A549 treated with Hydrocortisone at 1 μM for 4 hours (cell line): ENCODE data around the gene STON1. TPM values are rescaled to one million over a fixed set of nuclear protein-coding genes. Genes with fewer than 3 reads are reported as not detected.

Experiments
- total RNA-seq: library from RNA; stranded (reverse); fragments of 200-300 nt; extraction: Qiagen RNA extraction; gene quantifications from 5 replicates; pipeline ENCODE4 v1.2.3, GENCODE V29; 2022

Gene STON1, protein sequence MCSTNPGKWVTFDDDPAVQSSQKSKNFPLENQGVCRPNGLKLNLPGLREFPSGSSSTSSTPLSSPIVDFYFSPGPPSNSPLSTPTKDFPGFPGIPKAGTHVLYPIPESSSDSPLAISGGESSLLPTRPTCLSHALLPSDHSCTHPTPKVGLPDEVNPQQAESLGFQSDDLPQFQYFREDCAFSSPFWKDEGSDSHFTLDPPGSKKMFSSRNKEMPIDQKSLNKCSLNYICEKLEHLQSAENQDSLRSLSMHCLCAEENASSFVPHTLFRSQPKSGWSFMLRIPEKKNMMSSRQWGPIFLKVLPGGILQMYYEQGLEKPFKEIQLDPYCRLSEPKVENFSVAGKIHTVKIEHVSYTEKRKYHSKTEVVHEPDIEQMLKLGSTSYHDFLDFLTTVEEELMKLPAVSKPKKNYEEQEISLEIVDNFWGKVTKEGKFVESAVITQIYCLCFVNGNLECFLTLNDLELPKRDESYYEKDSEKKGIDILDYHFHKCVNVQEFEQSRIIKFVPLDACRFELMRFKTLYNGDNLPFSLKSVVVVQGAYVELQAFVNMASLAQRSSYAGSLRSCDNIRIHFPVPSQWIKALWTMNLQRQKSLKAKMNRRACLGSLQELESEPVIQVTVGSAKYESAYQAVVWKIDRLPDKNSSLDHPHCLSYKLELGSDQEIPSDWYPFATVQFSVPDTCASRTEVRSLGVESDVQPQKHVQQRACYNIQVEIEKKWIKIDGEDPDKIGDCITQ
- 0.32 to 0.52 TPM (median 0.40 TPM) in 5 replicates for total RNA-seq

DNA sequence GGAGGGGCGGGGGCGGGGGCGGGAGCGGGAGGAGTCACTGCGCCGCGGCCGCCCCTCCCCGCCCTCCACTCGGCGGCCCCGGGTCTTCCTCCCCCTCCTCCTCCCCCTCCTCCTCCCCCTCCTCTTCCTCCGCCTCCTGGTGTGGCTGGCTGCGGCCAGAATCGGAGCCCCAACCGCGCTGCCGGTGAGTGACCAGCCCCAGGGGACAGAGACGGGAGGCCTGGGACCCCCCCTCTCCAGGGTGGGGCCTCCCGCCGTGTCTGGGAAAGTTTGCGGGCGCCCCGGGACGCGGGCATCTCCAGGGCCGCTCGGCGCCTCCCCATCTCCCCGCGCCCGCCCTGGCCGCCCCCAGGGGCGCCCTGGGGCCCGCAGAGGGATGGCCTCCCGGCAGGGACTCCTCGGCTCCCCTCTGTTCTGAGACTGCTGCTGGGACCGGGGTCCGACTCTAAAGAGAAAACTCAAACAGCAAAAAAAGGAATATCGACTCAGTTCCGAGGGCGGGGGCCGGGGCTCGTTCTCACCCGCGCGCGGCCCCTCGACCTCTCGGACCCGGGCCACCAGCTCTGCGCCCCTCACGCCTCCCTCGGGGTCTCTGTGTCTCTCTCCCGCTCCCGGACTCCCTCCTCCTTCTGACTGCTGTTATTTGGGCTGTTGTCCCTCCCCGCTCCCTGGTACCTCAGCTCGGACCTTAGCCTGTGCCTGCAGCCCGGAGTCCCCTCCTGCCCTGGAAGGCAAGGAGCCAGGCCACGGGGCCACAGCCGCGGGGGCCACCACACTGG is at the start of gene STON1:
Gene STON1, plus strand, starts transcription at position 122 of the 779 bp plus-strand sequence. CDS start 50,480 bp downstream, outside the sequence.

DNA sequence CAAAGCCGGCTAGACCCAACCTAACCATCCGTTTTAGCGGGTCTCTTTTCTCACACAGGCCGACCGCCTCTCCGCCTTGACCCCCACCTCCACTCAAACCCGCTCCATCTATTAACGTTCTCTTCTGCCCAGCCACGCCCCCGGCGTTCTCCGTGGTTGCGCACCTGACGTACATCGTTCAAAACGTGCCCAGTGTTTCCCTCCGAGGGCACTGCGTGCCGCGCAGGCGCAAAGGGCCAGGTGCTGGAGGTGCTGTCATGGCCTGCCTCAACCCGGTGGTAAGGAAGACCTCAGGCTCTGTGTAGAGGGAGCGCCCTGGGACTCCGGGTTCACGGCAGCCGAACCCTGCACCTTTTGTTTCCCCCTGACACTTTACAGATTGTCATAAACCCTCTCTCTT is 87.7 kb downstream of the STON1 start, which contains the start of gene GTF2A1L:
Gene GTF2A1L, plus strand, starts transcription at position 239 of the 400 bp plus-strand sequence. Its CDS starts 19 bp downstream, at position 258.

Other genes with a start within 250 kb of the STON1 start
- gene FOXN2, start 215.5 kb upstream of the STON1 start, total RNA-seq = 9.1 to 18.3 TPM (median 14.9 TPM) in 5 replicates
- 10.8 to 15.7 TPM (median 14.2 TPM) in 5 replicates for gene PPP1R21, start 89.4 kb upstream of the STON1 start, total RNA-seq
- gene GTF2A1L, start 87.7 kb downstream of the STON1 start, total RNA-seq = not detected in 5 replicates
- gene LHCGR, start 225.6 kb downstream of the STON1 start, total RNA-seq = not detected in 5 replicates